ENCODE data around the gene CLCNKA.
"Not testable (repeated sequence)": the region's sequence is repeated elsewhere in the genome, so short reads cannot be mapped to it uniquely, and the experiment has no call there.

Gene CLCNKA

GRCh38 chr1:16062687-16063075 is 40.8 kb downstream of the CLCNKA start:
- not testable (repeated sequence) for DNase-seq (ENCODE audit: low spot score)

DNA sequence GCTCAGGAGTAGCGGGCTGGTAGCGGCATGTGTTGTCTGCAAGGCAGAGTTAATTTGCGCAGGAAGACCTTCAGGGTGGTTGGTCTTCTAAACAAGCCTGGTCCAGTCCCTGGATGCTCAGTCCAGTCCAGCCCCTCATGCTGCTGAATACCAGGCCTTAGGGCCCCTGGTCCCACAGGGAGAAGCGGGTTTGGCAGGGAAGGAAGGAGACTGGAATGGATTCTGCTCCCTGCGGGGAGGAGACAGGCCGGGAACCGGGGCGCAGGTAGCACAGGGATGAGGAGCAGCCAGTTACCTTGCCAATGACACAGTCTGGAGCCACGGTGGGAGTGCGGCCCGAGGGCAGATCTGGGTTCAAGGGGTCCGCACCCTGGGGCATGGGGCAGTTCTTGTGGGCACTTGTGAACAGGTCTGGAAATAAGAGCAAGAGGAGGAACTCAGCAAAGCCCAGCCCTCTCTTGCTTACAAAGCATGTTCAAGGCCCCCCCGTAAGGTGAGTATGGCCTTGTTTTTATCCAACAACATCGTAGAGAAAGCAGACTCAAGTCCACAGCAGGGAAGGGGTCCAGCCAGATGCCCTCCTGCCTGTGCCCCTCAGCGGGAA is 41.5 kb downstream of the CLCNKA start:
- no peak for DNase-seq (ENCODE audit: low spot score)

DNA sequence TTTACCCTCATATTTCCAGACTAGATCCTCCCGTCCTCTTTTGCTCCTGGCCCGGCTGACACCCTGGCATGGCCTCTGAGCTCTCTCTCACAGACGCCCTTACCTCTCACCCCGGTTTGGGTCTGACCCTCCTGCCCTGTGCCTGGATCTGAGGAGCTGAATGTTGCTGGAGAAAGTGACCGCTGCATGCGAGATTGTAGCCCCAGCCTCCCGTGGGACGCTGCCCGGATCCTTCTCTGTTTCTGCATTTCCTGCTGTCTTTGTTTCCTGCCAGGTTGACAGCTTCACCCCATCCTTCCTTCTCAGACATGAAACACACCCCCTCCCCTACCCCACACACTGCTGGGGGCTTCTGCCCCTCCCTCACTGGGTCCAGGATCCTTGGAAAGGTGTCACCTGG is 42.1 kb downstream of the CLCNKA start:
- no peak for DNase-seq (ENCODE audit: low spot score)

DNA sequence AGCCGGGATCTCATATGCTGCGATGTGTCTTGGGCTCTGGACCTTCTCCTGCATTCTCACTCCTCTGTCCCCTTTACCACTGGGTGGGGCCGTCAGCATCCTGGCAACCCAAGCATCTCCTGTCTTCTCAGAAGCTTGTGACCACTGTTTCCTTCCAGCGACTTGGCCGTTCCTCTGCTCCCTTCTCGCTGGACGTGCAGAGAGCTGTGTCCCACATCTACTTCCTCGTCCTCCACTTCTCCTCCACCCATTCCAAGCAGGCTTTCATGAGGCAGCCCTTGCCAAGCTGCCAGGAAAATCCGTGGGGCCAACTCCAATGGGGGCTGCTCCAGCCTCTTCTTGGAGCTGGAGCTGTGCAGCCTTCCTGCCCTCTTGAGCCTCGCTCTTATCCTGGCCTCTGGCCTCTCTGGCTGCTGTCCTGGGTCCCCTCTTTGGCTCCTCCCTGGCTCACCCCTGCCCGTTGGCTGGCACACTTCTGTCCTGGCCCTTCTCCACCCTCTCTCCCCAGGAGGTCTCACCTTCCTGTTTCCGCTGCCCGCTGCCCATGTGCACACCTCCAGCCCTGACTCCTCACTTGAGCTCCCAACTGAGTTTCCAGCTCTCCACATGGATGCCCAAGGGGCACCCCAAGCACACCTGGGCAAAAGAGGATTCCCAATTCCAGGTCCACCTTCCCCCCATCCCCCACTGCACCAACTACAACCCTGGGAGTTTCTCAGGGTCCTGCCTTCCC is 42.9 kb downstream of the CLCNKA start:
- no peak for DNase-seq (ENCODE audit: low spot score)

GRCh38 chr1:16065269-16065576 is 43.4 kb downstream of the CLCNKA start:
- DNase-seq (ENCODE audit: low spot score): no peak

DNA sequence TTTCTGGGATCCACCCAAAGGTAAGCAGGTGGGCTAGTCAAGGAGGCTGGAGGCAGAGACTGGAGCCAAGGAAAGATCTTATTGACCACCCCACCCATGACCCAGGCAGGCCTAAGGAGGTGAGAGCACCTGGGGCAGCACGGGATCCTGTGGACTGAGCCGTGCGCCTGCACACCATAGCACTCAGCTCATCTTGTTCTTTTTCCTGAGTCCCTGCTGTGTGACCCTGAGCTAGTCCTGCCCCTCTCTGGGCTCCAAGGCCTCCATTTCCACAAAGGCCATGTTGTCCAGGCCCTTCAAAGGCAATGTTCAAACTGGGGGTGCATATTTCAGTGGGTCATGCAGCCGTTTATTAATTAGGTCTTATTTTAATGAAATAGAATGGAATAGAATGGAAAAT is 44.4 kb downstream of the CLCNKA start:
- no peak for DNase-seq (ENCODE audit: low spot score)

DNA sequence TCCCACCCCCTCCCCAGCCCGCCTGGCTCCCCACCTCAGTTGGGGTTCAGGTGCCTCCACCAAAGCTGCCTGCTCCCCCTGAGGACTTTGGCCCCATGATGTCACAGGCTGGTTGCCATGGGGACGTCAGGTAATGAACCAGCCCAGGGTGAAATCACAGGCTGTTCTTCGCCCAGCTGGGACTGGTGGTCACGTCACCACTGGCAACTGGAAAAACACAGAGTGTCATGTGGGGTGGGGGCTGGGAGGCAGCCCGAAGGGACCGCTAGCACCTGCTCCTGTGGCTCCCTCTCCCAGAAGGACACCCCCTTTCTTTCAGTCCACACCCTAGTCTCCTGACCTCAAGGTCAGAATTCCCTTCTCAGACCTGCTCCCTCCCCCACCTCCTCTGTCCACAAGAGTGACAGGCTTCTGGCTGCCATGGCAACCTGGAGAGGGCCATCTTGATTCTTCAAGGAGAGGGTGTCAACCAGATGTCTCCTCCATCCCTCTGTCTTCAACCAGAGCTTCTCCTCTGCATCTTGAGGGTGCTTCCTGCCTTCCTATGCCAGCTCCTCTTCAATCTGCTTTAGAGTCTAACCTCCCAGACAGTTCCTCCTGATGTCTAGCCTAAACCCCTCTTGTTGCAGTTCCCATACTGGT is 45.4 kb downstream of the CLCNKA start:
- no peak for DNase-seq (ENCODE audit: low spot score)

GRCh38 chr1:16067933-16068332 is 46.1 kb downstream of the CLCNKA start:
- no peak for DNase-seq (ENCODE audit: low spot score)

DNA sequence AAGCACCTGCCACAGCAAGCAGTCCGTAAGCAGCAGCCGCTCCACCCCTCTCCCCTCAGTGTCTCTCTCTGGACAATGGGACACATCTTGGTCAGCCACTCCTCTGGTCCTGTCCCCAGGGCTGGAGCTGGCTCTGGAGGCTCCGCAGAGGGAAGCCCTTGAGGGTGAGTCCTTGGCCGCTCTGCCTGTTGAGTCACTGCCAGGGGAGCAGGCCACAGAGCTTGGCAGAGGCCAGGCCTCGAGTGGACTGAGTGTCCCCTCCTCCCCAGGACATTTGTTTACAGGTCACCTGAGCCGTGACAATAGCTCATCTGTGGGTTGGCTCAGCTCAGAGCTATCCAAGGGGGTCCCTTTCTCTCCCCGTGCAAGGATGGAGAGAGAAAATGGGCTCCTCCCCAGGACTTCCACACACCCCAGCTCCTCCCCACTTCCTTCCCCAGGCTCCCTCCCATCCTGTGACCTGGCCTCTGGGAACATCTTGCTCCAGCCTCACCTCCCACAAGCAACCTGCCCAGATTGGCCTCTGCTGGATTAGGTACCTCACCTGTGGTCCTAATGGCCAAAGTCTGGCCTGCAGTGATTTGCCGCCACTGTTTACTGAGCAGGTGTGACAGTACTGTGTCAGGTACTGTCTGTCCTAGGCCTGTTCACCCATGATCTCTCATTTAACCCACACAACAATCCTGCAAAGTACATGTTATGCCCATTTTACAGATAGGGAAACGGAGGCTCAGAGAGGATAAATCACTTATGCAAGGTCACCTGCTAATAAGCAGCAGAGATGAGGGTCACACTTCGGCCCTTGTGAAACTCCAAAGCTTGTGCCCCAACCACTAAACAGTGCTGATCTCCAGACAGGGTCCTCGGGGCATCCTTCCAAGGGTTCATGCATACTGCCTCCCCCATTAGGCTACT is 46.8 kb downstream of the CLCNKA start:
- no peak for DNase-seq (ENCODE audit: low spot score)

DNA sequence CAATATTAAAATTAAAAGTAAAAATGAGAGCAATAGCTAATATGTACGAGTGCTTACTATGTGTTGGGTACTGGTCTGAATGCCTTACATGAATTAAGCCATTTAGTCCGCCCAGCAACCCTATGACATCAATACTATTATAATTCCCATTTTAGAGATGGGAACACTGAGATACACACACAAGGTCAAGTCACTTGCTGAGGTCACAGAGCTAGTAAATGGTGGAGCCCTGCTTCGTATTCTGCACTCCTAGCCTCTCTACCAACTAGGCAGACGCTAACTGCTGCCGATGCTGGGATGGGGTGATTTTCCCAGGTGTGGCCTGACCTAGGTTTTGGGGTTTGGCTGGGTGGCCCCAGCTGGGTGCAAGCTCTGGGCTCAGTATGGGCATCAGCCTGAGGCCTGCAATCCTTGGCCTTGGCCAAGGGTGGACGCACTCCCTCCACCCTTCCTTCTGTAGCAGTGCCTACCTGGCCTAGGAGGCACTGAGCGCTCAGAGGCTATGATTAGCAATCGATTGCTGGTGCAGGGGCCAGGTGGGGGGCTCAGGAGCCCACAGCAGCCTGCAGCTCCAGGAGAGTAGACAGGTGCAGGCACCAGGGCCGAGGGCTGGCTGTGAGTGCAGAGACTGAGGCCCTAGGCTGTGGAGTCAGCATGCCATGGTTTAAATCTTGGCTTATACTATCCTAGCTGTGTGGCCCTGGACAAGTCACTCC is 49.0 kb downstream of the CLCNKA start:
- no peak for DNase-seq (ENCODE audit: low spot score)

DNA sequence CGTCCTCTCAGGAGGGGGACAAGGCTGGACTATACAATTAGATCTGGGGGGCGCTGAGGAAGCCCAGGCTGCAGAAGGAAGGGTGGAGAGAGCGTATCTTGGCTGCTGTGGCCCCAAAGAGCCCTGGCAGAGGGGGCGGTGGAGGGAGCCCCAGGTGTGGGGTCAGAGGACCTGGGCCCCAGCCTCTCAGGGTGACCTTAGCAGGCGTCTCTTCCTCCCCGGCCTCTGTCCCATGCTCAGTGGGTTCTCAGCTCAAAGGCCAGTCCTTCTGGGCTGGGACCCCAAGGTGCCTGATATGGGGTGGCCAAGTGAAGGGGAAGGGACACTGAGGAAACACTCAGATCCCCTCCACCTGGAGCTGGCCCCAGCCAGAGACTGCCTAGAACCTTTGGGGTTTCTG is 49.8 kb downstream of the CLCNKA start:
- no peak for DNase-seq (ENCODE audit: low spot score)

GRCh38 chr1:16072095-16072494 is 50.3 kb downstream of the CLCNKA start:
- DNase-seq (ENCODE audit: low spot score): no peak

DNA sequence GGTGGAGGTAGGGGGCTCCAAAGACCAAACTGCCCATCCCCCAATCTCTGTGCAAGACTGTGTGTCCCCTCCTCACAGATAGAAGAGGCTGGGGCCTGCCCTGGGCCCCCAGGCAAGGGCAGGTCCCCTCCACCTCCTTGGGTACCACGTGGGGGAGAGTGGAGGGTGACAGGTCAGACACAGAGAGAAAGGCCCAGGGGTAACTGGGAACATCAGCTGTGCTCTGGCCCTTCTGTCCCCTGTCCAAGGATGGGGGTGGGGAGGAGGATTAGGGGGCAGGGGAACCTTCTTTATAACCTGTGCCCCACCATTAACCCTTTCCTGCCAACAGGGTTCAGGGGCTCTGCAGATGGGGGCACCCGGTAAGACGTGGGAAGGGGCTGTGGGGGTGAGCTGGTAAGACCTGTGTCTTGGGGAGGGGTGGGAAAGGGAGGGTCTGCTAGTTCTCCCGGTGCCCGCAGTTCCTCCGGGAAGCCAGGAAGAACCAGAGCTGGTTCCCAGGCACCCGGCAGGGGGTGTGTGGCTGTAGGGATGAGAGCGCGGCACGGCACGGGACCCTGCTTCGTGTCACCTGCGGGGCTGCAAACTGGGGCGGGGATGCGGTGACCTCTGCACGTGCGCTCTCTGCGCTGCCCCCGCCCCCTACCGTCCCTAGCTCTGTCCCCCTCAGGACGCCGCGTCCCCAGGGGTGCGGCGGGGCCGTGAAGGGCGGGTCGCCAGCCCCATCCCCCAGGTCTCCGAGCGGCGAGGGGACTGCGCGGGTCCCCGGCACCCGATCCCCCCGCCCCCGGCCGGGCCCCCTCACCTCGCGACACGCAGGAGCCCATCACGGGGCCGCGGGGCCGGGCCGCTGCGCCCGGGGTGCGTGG is 51.0 kb downstream of the CLCNKA start:
- no peak for DNase-seq (ENCODE audit: low spot score)

DNA sequence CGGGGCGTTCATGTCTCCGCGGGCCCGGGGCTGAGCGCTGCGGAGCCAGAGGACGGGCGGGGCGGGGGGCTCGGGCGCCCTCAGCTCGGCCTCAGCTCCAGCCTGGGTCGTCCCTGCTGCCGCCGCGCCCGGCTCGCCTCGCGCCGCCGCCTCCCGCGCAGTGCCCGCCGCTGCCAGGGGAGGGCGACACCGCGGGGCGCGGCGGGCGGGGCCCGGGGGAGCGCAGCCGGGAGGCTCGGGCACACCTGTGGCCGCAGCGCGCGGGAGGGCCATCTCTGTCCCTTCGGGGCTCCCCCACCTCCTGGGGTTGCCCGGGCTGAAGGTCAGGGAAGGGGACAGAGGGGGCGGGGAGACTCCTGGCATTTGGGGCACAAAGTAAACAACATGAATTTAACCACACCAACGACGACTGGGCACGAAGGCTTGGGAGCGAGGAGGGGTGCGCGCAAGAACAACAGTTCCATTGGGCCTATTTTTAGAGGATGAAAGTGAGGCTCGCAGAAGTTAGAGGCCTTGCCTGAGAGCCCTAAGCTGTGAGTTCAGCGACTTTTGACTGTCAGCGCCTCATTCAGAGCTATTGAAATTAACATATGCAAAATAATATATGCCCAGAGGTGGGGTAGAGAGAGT is 51.8 kb downstream of the CLCNKA start, which contains the start of gene FAM131C:
FAM131C (minus strand) TSS at position 162 of the 630 bp plus-strand sequence. CDS start 209 bp downstream, outside the sequence.
- DNase-seq (ENCODE audit: low spot score): no peak

DNA sequence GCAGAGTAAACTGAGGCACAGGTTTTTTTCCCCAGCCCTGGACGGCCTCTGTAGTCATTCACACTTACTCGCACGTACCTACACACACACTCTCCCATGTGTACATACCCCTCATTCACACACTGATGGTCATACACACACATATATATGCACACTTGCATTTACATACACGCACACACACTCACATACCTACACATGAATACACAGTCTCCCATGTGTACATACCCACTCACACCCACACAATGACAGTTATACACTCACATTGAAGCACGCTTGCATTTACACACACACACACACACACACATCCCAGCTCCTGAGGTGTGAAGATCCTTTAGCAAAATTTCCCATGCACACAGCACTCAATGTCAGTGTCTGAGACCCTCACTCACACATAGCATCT is 52.4 kb downstream of the CLCNKA start:
- no peak for DNase-seq (ENCODE audit: low spot score)

- no peak for DNase-seq (ENCODE audit: low spot score)
These were observed 53.6 kb downstream of the CLCNKA start for GRCh38 chr1:16075337-16076030.

DNA sequence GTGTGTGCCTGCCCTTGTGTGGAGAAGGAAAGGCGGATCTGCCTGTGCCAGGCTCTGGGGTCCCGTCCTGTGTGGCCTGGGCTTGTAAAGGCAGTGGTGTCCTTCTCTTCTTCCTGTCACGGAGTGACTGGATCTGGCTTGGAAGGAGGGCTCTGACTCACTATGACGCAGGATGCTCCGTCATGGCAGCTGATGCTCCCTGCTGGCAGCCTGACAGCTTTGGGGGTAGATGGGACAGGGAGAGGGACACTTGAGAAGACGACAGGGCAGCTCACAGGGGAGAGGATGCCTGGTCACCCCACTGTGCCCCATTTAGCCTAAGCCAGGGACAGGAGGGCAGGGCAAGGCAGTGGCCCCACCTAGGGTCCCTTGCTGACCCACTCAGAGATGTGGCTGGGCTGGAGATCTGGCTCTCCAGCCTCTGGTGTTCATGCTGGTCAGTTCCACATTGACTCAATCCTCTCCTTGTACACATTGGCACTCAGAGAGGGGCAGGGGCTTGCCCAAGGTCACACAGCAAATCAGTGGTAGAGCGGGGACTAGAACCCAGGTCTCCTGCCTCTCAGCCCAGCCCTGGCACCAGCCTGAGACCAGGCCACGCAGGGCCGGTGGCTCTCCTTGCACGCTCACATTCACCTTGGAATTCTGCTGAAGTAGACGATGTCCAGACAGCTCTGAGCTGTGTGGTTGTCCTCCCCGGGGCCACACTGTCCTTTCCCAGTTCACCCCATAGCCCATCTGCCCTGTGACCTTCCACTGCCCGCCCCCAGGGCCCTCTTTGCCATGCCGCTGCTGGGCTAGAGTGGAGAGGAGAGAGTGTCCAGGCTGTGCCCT is 54.4 kb downstream of the CLCNKA start:
- DNase-seq (ENCODE audit: low spot score): no peak

DNA sequence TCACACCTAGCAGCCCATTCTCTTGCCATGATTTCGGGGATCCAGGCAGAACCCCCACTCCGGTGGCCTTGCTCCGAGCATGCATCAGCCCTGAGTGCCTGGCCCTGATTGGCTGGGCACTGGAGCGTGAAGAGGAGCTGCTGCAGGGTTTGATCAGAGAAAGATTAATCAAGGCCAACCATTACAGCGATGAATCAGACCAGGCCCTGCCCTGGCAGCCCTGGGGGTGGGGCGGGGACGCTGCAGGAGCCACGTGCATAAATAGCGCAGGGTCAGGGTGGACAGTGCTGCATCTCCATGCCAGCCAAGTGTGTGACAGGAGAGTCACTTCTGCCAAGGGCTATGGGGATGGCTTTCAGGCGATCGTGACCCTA is 55.0 kb downstream of the CLCNKA start:
- DNase-seq (ENCODE audit: low spot score): peak; percentile 51
